SU-DHL-6 (cell line): ENCODE results near the gene TP53I3.
"Not testable (repeated sequence)": the region's sequence is repeated elsewhere in the genome, so short reads cannot be mapped to it uniquely, and the experiment has no call there.

Experiments
- H2AFZ ChIP-seq: fragments of 200-600 bp; sonication (generic); 2 replicates; pipeline ENCODE4 v1.6.1; 2014; ENCODE audit warnings: low read depth, mild to moderate bottlenecking, moderate library complexity, mixed read lengths, antibody characterized with exemption, low read length; ENCODE audit not compliant: severe bottlenecking
- H3F3A ChIP-seq: fragments of 200-600 bp; shearing (Covaris generic); 2 replicates; pipeline ENCODE4 v1.6.0; 2016; ENCODE audit warnings: antibody characterized with exemption, mild to moderate bottlenecking; ENCODE audit not compliant: insufficient read depth
- H3K27ac ChIP-seq: fragments of 200-600 bp; sonication (generic); 2 replicates; pipeline ENCODE4 v1.5.1; 2016; ENCODE audit warnings: low read depth, mild to moderate bottlenecking, low read length, moderate library complexity, mixed read lengths
- H3K27me3 ChIP-seq: fragments of 200-600 bp; sonication (generic), shearing (Covaris generic); 2 replicates; pipeline ENCODE4 v1.6.0; 2014; ENCODE audit warnings: mild to moderate bottlenecking, low read length
- H3K36me3 ChIP-seq: fragments of 200-600 bp; sonication (generic); 2 replicates; pipeline ENCODE4 v1.6.1; 2014; ENCODE audit warnings: mild to moderate bottlenecking, low read length, mixed read lengths
- H3K4me2 ChIP-seq: fragments of 300-600, 200-600 bp; shearing (Covaris generic), sonication (generic); 2 replicates; pipeline ENCODE4 v1.6.0; 2014; ENCODE audit warnings: low read length, low read depth, mild to moderate bottlenecking; ENCODE audit not compliant: poor library complexity, severe bottlenecking
- H3K4me3 ChIP-seq: fragments of 200-600 bp; sonication (generic); 2 replicates; pipeline ENCODE4 v1.5.1; 2014; ENCODE audit warnings: antibody characterized with exemption, low read length, mild to moderate bottlenecking, mixed read lengths; ENCODE audit not compliant: insufficient read depth, poor library complexity, severe bottlenecking
- H3K79me2 ChIP-seq: fragments of 200-600 bp; sonication (generic); 2 replicates; pipeline ENCODE4 v1.6.1; 2014; ENCODE audit warnings: mild to moderate bottlenecking, low read length, moderate library complexity; ENCODE audit not compliant: insufficient read depth
- H3K9ac ChIP-seq: fragments of 200-600 bp; sonication (generic); 2 replicates; pipeline ENCODE4 v1.7.0; 2014; ENCODE audit warnings: mild to moderate bottlenecking, low read length
- H3K9me2 ChIP-seq: fragments of 200-600 bp; sonication (generic); replicated peaks from 2 replicates; pipeline ENCODE4 v1.6.1; 2014; ENCODE audit warnings: low read length; ENCODE audit not compliant: insufficient read depth
- H3K9me3 ChIP-seq: fragments of 200-600 bp; sonication (generic); 2 replicates; pipeline ENCODE4 v1.6.1; 2014; ENCODE audit warnings: low read length, mixed read lengths; ENCODE audit not compliant: insufficient read depth
- H4K20me1 ChIP-seq: fragments of 200-600 bp; sonication (generic); 2 replicates; pipeline ENCODE4 v1.6.1; 2014; ENCODE audit warnings: low read depth, mild to moderate bottlenecking, antibody characterized with exemption, low read length, moderate library complexity, mixed read lengths
- EZH2phosphoT487 ChIP-seq: fragments of 200-600 bp; sonication (generic), shearing (Covaris generic); conservative IDR thresholded peaks from 2 replicates; pipeline ENCODE4 v1.6.1; 2018; ENCODE audit warnings: mild to moderate bottlenecking, antibody characterized with exemption, low read length, moderate library complexity, mixed read lengths
- TF ChIP-seq, protein P1 (sequence below): fragments of 200-600 bp; sonication (generic); IDR thresholded peaks from one replicate; pipeline ENCODE4 v1.5.1; 2017; ENCODE audit warnings: antibody characterized with exemption, mild to moderate bottlenecking, low read length, moderate library complexity; ENCODE audit not compliant: insufficient read depth, poor library complexity, severe bottlenecking

Gene TP53I3

GRCh38 chr2:24115057-24115456 lies 30.4 kb upstream of the TP53I3 start:
- no peaks in the 10 kb centered on the region for H3K9me3 ChIP-seq
- no peak for TF ChIP-seq EZH2phosphoT487
- TF ChIP-seq, protein P1, sequence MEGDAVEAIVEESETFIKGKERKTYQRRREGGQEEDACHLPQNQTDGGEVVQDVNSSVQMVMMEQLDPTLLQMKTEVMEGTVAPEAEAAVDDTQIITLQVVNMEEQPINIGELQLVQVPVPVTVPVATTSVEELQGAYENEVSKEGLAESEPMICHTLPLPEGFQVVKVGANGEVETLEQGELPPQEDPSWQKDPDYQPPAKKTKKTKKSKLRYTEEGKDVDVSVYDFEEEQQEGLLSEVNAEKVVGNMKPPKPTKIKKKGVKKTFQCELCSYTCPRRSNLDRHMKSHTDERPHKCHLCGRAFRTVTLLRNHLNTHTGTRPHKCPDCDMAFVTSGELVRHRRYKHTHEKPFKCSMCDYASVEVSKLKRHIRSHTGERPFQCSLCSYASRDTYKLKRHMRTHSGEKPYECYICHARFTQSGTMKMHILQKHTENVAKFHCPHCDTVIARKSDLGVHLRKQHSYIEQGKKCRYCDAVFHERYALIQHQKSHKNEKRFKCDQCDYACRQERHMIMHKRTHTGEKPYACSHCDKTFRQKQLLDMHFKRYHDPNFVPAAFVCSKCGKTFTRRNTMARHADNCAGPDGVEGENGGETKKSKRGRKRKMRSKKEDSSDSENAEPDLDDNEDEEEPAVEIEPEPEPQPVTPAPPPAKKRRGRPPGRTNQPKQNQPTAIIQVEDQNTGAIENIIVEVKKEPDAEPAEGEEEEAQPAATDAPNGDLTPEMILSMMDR: no peak
- H3K4me2 ChIP-seq: no peak overlapping the region
- no peaks in the 10 kb centered on the region for H3K27me3 ChIP-seq
- no peaks in the 10 kb centered on the region for H4K20me1 ChIP-seq
- H3K79me2 ChIP-seq: no peaks in the 10 kb centered on the region
- no peaks in the 10 kb centered on the region for H3K36me3 ChIP-seq
- H3K9me2 ChIP-seq: no peaks in the 10 kb centered on the region
- H2AFZ ChIP-seq: no peak overlapping the region
- no peaks in the 10 kb centered on the region for H3F3A ChIP-seq
- no peak overlapping the region for H3K27ac ChIP-seq
- no peak overlapping the region for H3K9ac ChIP-seq
- no peak overlapping the region for H3K4me3 ChIP-seq

- Histone ChIP-seq H3K27me3 (no peaks in the 10 kb centered on the region), H3K4me2 (no peak overlapping the region), H3K79me2 (no peaks in the 10 kb centered on the region), H3K27ac (no peak overlapping the region), H3K9me3 (no peaks in the 10 kb centered on the region), H3K4me3 (no peak overlapping the region), H3K36me3 (no peaks in the 10 kb centered on the region), H2AFZ (no peak overlapping the region), H3K9me2 (no peaks in the 10 kb centered on the region), H4K20me1 (no peaks in the 10 kb centered on the region), H3F3A (no peaks in the 10 kb centered on the region), H3K9ac (no peak overlapping the region)
- no peak for TF ChIP-seq EZH2phosphoT487
- TF ChIP-seq, protein P1: no peak
Observed at GRCh38 chr2:24111407-24111901, 26.8 kb upstream of the TP53I3 start.

- Histone ChIP-seq H3K27me3 (no peaks in the 10 kb centered on the region), H3F3A (no peaks in the 10 kb centered on the region), H3K9me3 (no peaks in the 10 kb centered on the region), H3K36me3 (no peaks in the 10 kb centered on the region), H3K79me2 (no peaks in the 10 kb centered on the region), H3K9ac (no peak overlapping the region), H3K4me3 (no peak overlapping the region), H4K20me1 (no peaks in the 10 kb centered on the region), H3K4me2 (no peak overlapping the region), H3K27ac (no peak overlapping the region), H3K9me2 (no peaks in the 10 kb centered on the region), H2AFZ (no peak overlapping the region)
- TF ChIP-seq EZH2phosphoT487: no peak
- TF ChIP-seq, protein P1: no peak
Observed at GRCh38 chr2:24110660-24111303, 26.1 kb upstream of the TP53I3 start.

- not testable (repeated sequence) for H3K27me3 ChIP-seq, H3K9me3 ChIP-seq, H3F3A ChIP-seq, H3K36me3 ChIP-seq, H3K79me2 ChIP-seq, H3K9ac ChIP-seq, H2AFZ ChIP-seq, H3K27ac ChIP-seq, H3K4me2 ChIP-seq, H4K20me1 ChIP-seq, H3K9me2 ChIP-seq, H3K4me3 ChIP-seq
Observed at GRCh38 chr2:24109431-24109830, 24.8 kb upstream of the TP53I3 start.
